ENCODE results near the gene GALNT18. TPM values are rescaled to one million over a fixed set of nuclear protein-coding genes. Genes with fewer than 3 reads are reported as not detected.

Gene GALNT18
- total RNA-seq, 4 donors from 2014 or later: 4.7 to 20.4 (median 14.1) TPM

DNA sequence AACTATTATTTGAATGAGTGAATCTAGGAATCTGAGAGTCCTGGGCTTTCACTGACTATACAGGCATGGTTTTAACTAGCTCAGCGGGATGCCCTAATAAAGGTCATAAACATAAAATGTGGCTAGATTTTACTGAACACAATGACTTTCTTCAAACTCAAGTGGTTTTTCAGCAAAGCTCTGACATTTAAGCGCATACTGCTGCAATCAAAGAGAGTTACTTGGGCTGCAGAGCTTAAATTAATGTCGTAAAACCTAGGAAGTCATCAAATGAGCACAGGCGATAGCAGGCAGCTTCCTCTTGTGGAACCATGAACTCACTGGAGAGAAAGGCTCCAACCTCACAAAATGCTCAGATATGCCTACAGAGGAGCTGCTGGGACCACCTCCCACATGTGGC lies 275.5 kb downstream of the GALNT18 start:
- H3K4me1 ChIP-seq: peaks cover 0 to 37% (median 12%) of the 10 kb centered on the region in 3 donors
- H3K27ac ChIP-seq: no peak overlapping the region
- intact Hi-C loops (cut with DNase I): no loop called here
- TF ChIP-seq, protein P1, sequence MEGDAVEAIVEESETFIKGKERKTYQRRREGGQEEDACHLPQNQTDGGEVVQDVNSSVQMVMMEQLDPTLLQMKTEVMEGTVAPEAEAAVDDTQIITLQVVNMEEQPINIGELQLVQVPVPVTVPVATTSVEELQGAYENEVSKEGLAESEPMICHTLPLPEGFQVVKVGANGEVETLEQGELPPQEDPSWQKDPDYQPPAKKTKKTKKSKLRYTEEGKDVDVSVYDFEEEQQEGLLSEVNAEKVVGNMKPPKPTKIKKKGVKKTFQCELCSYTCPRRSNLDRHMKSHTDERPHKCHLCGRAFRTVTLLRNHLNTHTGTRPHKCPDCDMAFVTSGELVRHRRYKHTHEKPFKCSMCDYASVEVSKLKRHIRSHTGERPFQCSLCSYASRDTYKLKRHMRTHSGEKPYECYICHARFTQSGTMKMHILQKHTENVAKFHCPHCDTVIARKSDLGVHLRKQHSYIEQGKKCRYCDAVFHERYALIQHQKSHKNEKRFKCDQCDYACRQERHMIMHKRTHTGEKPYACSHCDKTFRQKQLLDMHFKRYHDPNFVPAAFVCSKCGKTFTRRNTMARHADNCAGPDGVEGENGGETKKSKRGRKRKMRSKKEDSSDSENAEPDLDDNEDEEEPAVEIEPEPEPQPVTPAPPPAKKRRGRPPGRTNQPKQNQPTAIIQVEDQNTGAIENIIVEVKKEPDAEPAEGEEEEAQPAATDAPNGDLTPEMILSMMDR (IDR thresholded peaks at IDR 0.05): no peak
- TF ChIP-seq POLR2A (IDR thresholded peaks at IDR 0.05): no peak
- H3K4me3 ChIP-seq: no peak overlapping the region
- H3K9me3 ChIP-seq: no peaks in the 10 kb centered on the region
- H3K27me3 ChIP-seq: no peaks in the 10 kb centered on the region
- WGBS, 2 donors: 91 to 94% methylated on average over 4 of the region's 4 CpGs
- no peaks in the 10 kb centered on the region for H3K36me3 ChIP-seq
- no peak for DNase-seq

DNA sequence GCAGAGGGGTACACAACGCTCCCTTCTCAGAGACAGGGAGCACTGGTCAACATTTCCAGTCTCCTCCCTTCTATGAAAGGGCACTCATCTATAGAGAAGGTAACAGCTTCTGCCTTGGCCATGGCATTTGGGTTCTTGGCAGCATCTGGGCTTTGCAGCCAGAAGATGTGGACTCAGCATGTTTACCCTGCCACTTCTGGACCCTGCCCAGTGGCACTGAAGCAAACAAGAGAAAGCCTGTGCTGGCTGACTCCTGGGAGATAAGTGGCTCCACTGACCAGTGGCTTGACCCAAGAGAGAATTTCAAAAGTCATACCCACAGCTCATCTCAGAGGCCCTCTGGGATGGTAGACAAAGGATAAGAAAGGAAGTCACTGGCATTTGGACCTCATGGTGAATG lies 276.7 kb downstream of the GALNT18 start:
- TF ChIP-seq, protein P1 (IDR thresholded peaks at IDR 0.05): no peak
- TF ChIP-seq POLR2A (IDR thresholded peaks at IDR 0.05): no peak
- intact Hi-C loops (cut with DNase I): no loop called here
- 80% methylated on average over 1 of the region's 1 CpG; no CpG with 5 or more reads in 1 of the 2 donors for WGBS, 2 donors

DNA sequence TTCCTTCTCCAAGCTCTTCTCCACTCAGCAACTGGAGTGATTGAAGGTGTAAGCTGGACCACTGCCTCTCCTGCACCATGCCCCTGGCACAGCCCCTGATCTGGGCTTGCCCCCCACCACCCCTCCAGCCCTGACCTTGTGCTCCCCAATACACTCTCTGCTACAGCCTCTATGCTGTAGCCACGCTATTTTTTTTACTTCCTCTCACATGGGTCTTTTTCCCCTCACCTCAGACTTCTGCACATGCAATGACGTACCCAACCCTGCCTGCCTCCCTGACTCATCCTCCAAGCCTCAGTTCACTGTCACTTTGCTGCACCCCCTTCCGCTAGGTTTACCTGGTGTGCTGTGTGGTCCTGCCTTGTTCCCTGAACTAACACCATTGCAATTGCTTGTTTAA lies 277.8 kb downstream of the GALNT18 start:
- Histone ChIP-seq H3K9me3 (no peaks in the 10 kb centered on the region), H3K27ac (no peak overlapping the region), H3K27me3 (no peaks in the 10 kb centered on the region), H3K4me3 (no peak overlapping the region), H3K36me3 (peaks cover 0 to 4% (median 0%) of the 10 kb centered on the region in 3 donors), H3K4me1 (peaks cover 0 to 14% (median 0%) of the 10 kb centered on the region in 3 donors)
- 77 to 85% methylated on average over 3 of the region's 3 CpGs for WGBS, 2 donors
- DNase-seq: no peak
- no peak for TF ChIP-seq POLR2A (IDR thresholded peaks at IDR 0.05)
- TF ChIP-seq, protein P1 (IDR thresholded peaks at IDR 0.05): no peak
- intact Hi-C loops (cut with DNase I): no loop called here

More for the DNA sequence above, 276.7 kb downstream of the GALNT18 start:
- H3K36me3 ChIP-seq: peaks cover 0 to 4% (median 0%) of the 10 kb centered on the region in 3 donors
- H3K4me3 ChIP-seq: no peak overlapping the region
- H3K9me3 ChIP-seq: no peaks in the 10 kb centered on the region
- DNase-seq: no peak
- H3K4me1 ChIP-seq: peaks cover 0 to 25% (median 4%) of the 10 kb centered on the region in 3 donors
- H3K27ac ChIP-seq: no peak overlapping the region
- no peaks in the 10 kb centered on the region for H3K27me3 ChIP-seq

DNA sequence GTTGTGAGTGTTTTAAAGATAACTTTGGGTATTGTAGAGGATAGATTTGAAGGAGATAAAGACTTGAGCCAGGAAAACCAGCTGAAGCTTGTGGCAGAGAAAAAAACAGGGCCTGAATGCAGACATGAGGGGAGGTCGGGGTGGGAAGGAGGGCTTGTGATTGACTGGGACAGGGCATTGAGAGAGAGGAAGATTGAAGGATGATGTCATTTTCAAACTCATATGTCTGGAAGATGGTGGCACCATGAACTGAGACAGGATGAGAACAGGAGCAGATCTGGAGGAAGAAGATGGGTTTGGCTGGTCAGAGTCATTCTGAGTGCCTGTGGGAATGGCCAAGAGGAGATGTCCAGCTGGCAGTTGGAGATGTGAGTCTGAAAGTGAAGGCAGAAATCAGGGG lies 283.5 kb downstream of the GALNT18 start:
- Histone ChIP-seq H3K27me3 (no peaks in the 10 kb centered on the region), H3K36me3 (peaks cover 0 to 4% (median 0%) of the 10 kb centered on the region in 3 donors), H3K4me3 (no peak overlapping the region), H3K4me1 (no peaks in the 10 kb centered on the region), H3K9me3 (no peaks in the 10 kb centered on the region), H3K27ac (no peak overlapping the region)
- 69 to 80% methylated on average over 1 of the region's 1 CpG for WGBS, 2 donors
- no peak for DNase-seq
- TF ChIP-seq POLR2A (IDR thresholded peaks at IDR 0.05): no peak
- TF ChIP-seq, protein P1 (IDR thresholded peaks at IDR 0.05): no peak
- intact Hi-C loops (cut with DNase I): no loop called here

DNA sequence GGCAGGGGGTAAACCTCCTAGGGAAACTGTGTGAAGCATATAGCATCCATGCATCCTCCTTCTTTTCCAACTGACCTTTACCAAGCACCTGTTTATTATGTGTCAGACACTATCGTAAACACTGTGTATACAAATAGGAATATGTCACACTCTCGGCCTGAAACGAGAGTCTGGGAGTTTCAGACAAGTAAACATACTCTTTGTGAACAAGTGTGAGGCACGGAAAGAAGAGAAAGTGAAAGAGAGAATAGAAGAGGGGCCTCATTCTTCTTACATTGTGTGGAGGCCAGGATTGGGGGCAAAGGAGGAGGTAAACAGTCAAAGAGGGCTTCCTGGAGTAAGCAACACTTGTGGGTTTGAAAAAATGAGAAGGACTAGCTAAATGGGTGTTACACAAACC lies 285.1 kb downstream of the GALNT18 start:
- no peak for DNase-seq
- Histone ChIP-seq H3K27me3 (no peaks in the 10 kb centered on the region), H3K9me3 (no peaks in the 10 kb centered on the region), H3K36me3 (peaks cover 0 to 14% (median 0%) of the 10 kb centered on the region in 3 donors), H3K27ac (no peak overlapping the region), H3K4me3 (no peak overlapping the region), H3K4me1 (no peaks in the 10 kb centered on the region)
- WGBS, 2 donors: 70 to 81% methylated on average over 4 of the region's 4 CpGs
- no peak for TF ChIP-seq POLR2A (IDR thresholded peaks at IDR 0.05)
- TF ChIP-seq, protein P1 (IDR thresholded peaks at IDR 0.05): no peak
- intact Hi-C loops (cut with DNase I): no loop called here
